GM12891 (cell line): ENCODE results near the gene TMEM236.

Source experiments
- POLR2A ChIP-seq: IDR thresholded peaks from 2 replicates; pipeline ENCODE4 v1.6.1; 2011; ENCODE audit warnings: low read depth, low read length, control low read depth
- POLR2AphosphoS5 ChIP-seq: IDR thresholded peaks from 2 replicates; pipeline ENCODE4 v1.6.1; 2011; ENCODE audit warnings: low read depth, low read length, control low read depth

GRCh38 chr10:17795083-17795482, 43.1 kb downstream of the TMEM236 start:
- no peak for TF ChIP-seq POLR2A
- no peak for TF ChIP-seq POLR2AphosphoS5
